Keratinocyte (primary cell): ENCODE data around the gene KRTAP20-3. TPM values are rescaled to one million over a fixed set of nuclear protein-coding genes. Genes with fewer than 3 reads are reported as not detected.

Source experiments
- DNase-seq: peaks from one replicate; pipeline ENCODE4 v3.0.0-alpha.2; 2011; ENCODE audit warnings: low read depth, missing footprints, low spot score
- FAIRE-seq: peaks from 2 replicates; lab custom pipeline; 2011; peaks lifted over from hg19 to GRCh38; lab: Jason Lieb, UNC
- H2AFZ ChIP-seq: 2 replicates; pipeline ENCODE4 v1.6.0; 2012; ENCODE audit warnings: low read length, control low read depth, inconsistent platforms; ENCODE audit not compliant: control insufficient read depth
- H3K27ac ChIP-seq: 2 replicates; pipeline ENCODE4 v1.5.1; 2011; ENCODE audit warnings: low read length; ENCODE audit not compliant: control insufficient read depth, insufficient read depth
- H3K27me3 ChIP-seq: 3 replicates; pipeline ENCODE4 v1.6.0; 2011; ENCODE audit warnings: low read length; ENCODE audit not compliant: control insufficient read depth, insufficient read depth; ENCODE audit errors: extremely low read depth
- H3K36me3 ChIP-seq, 2 experiments: 2 replicates in 1 of 2; 3 replicates in 1 of 2; pipeline ENCODE4 v1.5.1; 2011; ENCODE audit warnings: low read length in 2 of 2, mild to moderate bottlenecking in 1 of 2; ENCODE audit not compliant: control insufficient read depth in 2 of 2, insufficient read depth in 2 of 2; ENCODE audit errors: extremely low read depth in 1 of 2
- H3K4me1 ChIP-seq: 3 replicates; pipeline ENCODE4 v1.5.1; 2011; ENCODE audit warnings: low read length; ENCODE audit not compliant: control insufficient read depth, insufficient read depth; ENCODE audit errors: extremely low read depth
- H3K4me2 ChIP-seq: 3 replicates; pipeline ENCODE4 v1.6.0; 2011; ENCODE audit warnings: low read depth, low read length; ENCODE audit not compliant: control insufficient read depth, insufficient read depth; ENCODE audit errors: extremely low read depth
- H3K4me3 ChIP-seq, 3 experiments: fragments of 200-600 bp in 1 of 3; sonication (generic) in 1 of 3; 2 replicates in 2 of 3; 3 replicates in 1 of 3; pipeline ENCODE4 v1.5.1; 2011 to 2016; ENCODE audit warnings: low read length in 3 of 3, mild to moderate bottlenecking in 3 of 3, control low read depth in 2 of 3, inconsistent platforms in 1 of 3, low read depth in 1 of 3, mixed read lengths in 1 of 3, mixed run types in 1 of 3, moderate library complexity in 1 of 3; ENCODE audit not compliant: control insufficient read depth in 2 of 3, insufficient read depth in 2 of 3; ENCODE audit errors: extremely low read depth in 1 of 3
- H3K79me2 ChIP-seq: 2 replicates; pipeline ENCODE4 v1.6.0; 2012; ENCODE audit warnings: low read length; ENCODE audit not compliant: control insufficient read depth, insufficient read depth
- H3K9ac ChIP-seq: 3 replicates; pipeline ENCODE4 v1.6.0; 2011; ENCODE audit warnings: low read length; ENCODE audit not compliant: control insufficient read depth, insufficient read depth; ENCODE audit errors: extremely low read depth
- H3K9me1 ChIP-seq: 3 replicates; pipeline ENCODE4 v1.6.0; 2011; ENCODE audit warnings: low read length; ENCODE audit not compliant: control insufficient read depth, insufficient read depth; ENCODE audit errors: extremely low read depth
- H3K9me3 ChIP-seq: 2 replicates; pipeline ENCODE4 v1.5.1; 2012; ENCODE audit warnings: low read depth, low read length; ENCODE audit not compliant: control insufficient read depth
- H4K20me1 ChIP-seq: 3 replicates; pipeline ENCODE4 v1.6.0; 2011; ENCODE audit warnings: low read length; ENCODE audit not compliant: control insufficient read depth, insufficient read depth; ENCODE audit errors: extremely low read depth
- CTCF ChIP-seq, 3 experiments: IDR thresholded peaks in 1 of 3; conservative IDR thresholded peaks in 1 of 3; optimal IDR thresholded peaks in 1 of 3; 2 replicates in 2 of 3; 3 replicates in 1 of 3; pipeline versions ENCODE3 to v1.5.1; 2011; ENCODE audit warnings: low read length in 3 of 3, mild to moderate bottlenecking in 3 of 3, moderate library complexity in 2 of 3, control low read depth in 1 of 3, inconsistent platforms in 1 of 3; ENCODE audit not compliant: insufficient read depth in 2 of 3; ENCODE audit errors: extremely low read depth in 1 of 3
- EZH2 ChIP-seq: IDR thresholded peaks from one replicate; pipeline ENCODE4 v1.6.1; 2012; ENCODE audit warnings: inconsistent platforms, mild to moderate bottlenecking, low read length, moderate library complexity
- dilution Hi-C: fragments of 300-500 bp; cut with MboI; formaldehyde crosslinking; loops from one replicate; pipeline ENCODE4 v1.7.0; 2020; ENCODE audit warnings: low sequenced_read_pairs; ENCODE audit not compliant: extremely low pct_ligation_motif_present
- polyA minus RNA-seq, 3 experiments: library from RNA; depleted of rRNA, polyadenylated mRNA; stranded (reverse); fragments of >200 nt; gene quantifications; 1 replicate in 1 of 3; 2 replicates in 1 of 3; 3 replicates in 1 of 3; pipeline ENCODE4 v1.2.3, GENCODE V29; 2011
- polyA plus RNA-seq, 5 experiments: library from polyadenylated mRNA; depleted of rRNA in 3 of 5; stranded (reverse) in 3 of 5; stranded (forward) in 1 of 5; unstranded in 1 of 5; fragments of >200 nt; gene quantifications; 1 replicate in 1 of 5; 2 replicates in 3 of 5; 3 replicates in 1 of 5; pipeline versions ENCODE4 v1.2.1 to v1.2.3, GENCODE V29; 2011 to 2012; ENCODE audit warnings: missing spikeins in 2 of 5, low read depth in 1 of 5, low replicate concordance in 1 of 5

Gene KRTAP20-3
- polyA plus RNA-seq = not detected in 3 replicates
- polyA plus RNA-seq (2011; ENCODE audit: low read depth) = not detected
- not detected in 2 replicates for polyA plus RNA-seq (2011; cell fraction: cytosol; rRNA removed)
- polyA plus RNA-seq (2011; cell fraction: nucleus; rRNA removed) = not detected in 2 replicates
- polyA plus RNA-seq (2012; ENCODE audit: low replicate concordance) = not detected in 2 replicates
- not detected in 3 replicates for polyA minus RNA-seq
- not detected for polyA minus RNA-seq (2011; cell fraction: cytosol; rRNA and poly(A)+ RNA removed)
- not detected in 2 replicates for polyA minus RNA-seq (2011; cell fraction: nucleus; rRNA and poly(A)+ RNA removed)

GRCh38 chr21:30642564-30642963 lies at the start of gene KRTAP20-3:
TSS of gene KRTAP20-3 (plus strand) at chr21:30642864.
- H3K4me3 ChIP-seq = no peak within 1 kb of the TSS
- TF ChIP-seq CTCF (optimal IDR thresholded peaks at IDR 0.05 in 1 of 3, IDR thresholded peaks at IDR 0.05 in 1 of 3, conservative IDR thresholded peaks at IDR 0.05 in 1 of 3; ENCODE audit: extremely low read depth in 1 of 3, insufficient read depth in 2 of 3, low read length in 3 of 3) = no peak
- TF ChIP-seq EZH2 = no peak
- DNase-seq (no peak), FAIRE-seq (no peak)
- no peaks in the 10 kb centered on the region for H4K20me1 ChIP-seq
- H3K9ac ChIP-seq = no peak within 1 kb of the TSS
- no peaks in the 10 kb centered on the region for H3K4me1 ChIP-seq
- no peak within 1 kb of the TSS for H2AFZ ChIP-seq
- H3K4me2 ChIP-seq = no peak within 1 kb of the TSS
- no peak within 1 kb of the TSS for H3K27ac ChIP-seq
- H3K9me1 ChIP-seq = no peaks in the 10 kb centered on the region
- dilution Hi-C loops = no loop called here
- no peaks in the 10 kb centered on the region for H3K36me3 ChIP-seq
- no peaks in the 10 kb centered on the region for H3K9me3 ChIP-seq
- H3K27me3 ChIP-seq = no peaks in the 10 kb centered on the region
- no peaks in the 10 kb centered on the region for H3K79me2 ChIP-seq

GRCh38 chr21:30598802-30599201 lies 43.9 kb upstream of the KRTAP20-3 start, which contains the start of gene KRTAP6-2:
TSS of gene KRTAP6-2 (minus strand) at chr21:30598902. CDS start at chr21:30598874, 28 bp downstream.
- no peaks in the 10 kb centered on the region for H3K9me1 ChIP-seq
- no peak within 1 kb of the TSS for H3K9ac ChIP-seq
- no peaks in the 10 kb centered on the region for H4K20me1 ChIP-seq
- dilution Hi-C loops = no loop called here
- H3K79me2 ChIP-seq = no peaks in the 10 kb centered on the region
- no peaks in the 10 kb centered on the region for H3K4me1 ChIP-seq
- DNase-seq = no peak
- H3K4me3 ChIP-seq = no peak within 1 kb of the TSS
- no peak within 1 kb of the TSS for H3K27ac ChIP-seq
- FAIRE-seq = no peak
- H3K27me3 ChIP-seq = no peaks in the 10 kb centered on the region
- no peak for TF ChIP-seq EZH2
- no peak for TF ChIP-seq CTCF (optimal IDR thresholded peaks at IDR 0.05 in 1 of 3, IDR thresholded peaks at IDR 0.05 in 1 of 3, conservative IDR thresholded peaks at IDR 0.05 in 1 of 3; ENCODE audit: extremely low read depth in 1 of 3, insufficient read depth in 2 of 3, low read length in 3 of 3)
- H3K9me3 ChIP-seq = no peaks in the 10 kb centered on the region
- H3K36me3 ChIP-seq = no peaks in the 10 kb centered on the region
- no peak within 1 kb of the TSS for H2AFZ ChIP-seq
- H3K4me2 ChIP-seq = no peak within 1 kb of the TSS
